Activated CD4-positive, CD25-positive, alpha-beta regulatory T cell (primary cell): Measurements from ENCODE around the gene RARRES2.

ENCODE experiments used
- DNase-seq, 4 experiments: peaks; one replicate each; lab custom pipeline; 2025; lab: John Stamatoyannopoulos, UW

Gene RARRES2

DNA sequence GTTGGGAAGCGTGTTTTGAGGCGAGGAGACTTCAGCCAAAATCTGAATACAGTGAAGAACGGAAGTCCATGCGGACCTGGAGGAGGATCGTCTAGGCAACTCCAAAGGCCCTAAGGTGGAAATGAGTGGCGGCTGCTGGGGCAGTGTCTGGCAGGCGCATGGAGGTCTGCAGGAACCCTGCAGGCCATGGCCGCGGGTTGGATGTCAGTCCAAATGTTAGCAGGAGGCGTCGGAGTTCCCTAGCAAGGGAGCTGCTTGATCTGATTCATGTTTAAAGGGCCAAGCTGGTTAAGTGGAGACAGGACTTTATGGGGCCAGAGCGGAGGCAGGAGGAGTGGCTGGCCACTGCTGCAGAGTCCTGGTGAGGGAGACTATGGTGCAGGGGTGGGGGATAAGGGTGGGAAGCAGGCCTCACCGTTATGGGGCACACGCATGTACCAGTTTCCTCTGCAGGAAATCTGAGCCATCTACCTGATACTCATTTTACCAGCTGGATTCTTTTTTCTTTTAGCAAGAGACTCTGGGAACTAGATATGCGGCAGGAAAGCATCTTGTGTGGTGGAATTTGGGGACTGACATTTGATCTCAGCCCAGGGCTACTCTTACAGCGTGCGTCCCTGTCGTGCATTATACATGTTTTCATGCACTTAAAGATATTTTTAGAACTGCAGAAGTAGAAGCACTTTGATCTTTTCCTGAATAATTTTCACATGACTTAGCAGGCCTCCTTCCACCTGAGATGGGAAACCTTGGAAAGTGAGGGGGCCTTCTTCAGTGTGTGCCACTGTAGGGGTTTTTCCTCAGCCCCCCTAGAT lies 20.6 kb upstream of the RARRES2 start:
- DNase-seq: no peak

- no peak for DNase-seq
Observed at GRCh38 chr7:150361402-150361801, 20.0 kb upstream of the RARRES2 start.

DNA sequence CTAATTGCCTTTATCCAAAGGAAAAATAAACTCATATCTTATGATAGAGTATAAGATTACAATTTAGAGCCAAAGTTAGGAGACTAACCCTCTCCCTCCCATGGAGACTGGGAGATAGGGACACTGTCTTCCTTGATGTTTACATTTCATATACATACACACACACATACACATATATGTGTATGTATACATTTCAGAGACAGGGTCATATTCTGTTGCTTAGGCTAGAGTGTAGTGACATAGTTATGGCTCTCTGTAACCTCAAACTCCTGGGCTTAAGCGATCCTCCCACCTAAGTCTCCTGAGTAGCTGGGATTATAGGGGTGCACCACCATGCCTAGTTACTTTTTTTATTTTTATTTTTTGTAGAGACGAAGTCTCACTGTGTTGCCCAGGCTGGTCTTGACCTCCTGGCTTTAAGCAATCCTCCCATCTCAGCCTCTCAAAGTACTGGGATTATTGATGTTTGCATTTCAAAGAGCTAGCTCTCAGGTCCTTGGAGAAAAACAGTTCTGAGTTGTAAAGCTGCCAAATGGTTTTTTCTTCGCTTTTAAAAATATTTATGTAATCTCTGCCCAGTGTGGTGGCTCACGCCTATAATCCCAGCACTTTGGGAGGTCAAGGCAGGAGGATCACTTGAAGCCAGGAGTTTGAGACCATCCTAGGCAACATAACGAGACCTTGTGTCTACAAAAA lies 19.1 kb upstream of the RARRES2 start:
- DNase-seq: no peak

GRCh38 chr7:150359622-150360362 lies 18.4 kb upstream of the RARRES2 start:
- DNase-seq: no peak

- no peak for DNase-seq
Observed at GRCh38 chr7:150358988-150359621, 17.7 kb upstream of the RARRES2 start.

- no peak for DNase-seq
Observed at GRCh38 chr7:150358433-150358832, 17.0 kb upstream of the RARRES2 start.

DNA sequence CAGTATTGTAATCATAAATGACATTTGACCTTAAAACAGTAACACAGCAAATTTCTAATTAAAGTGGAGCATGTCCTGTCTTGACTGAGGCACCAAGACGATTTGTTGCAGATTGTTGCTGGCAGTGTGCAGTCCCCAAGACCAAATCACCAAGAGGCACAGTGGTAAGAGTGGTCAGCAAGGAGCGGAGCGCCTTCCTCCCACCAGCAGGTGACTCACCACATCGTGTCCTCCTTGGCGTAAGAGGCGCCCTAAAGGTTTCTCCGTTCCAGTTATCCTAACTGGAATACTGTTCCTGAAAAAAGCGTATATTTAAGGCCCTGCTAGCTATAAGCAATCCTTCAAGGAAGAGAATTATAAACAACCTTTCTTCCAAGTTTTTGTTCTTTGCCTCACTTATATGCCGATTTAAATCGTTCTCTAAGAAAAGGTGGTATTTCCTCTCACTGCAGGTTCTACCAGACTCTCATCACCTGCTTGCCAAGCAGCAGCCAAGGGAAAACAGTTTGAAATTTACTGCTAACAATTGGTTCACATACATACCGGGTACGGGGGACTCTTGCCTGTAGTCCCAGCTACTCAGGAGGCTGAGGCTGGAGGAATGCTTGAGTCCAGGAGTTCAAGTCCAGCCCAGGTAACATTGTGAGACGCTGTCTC lies 16.5 kb upstream of the RARRES2 start:
- no peak for DNase-seq

GRCh38 chr7:150357270-150357669 lies 15.8 kb upstream of the RARRES2 start:
- peak in 2 of 4 experiments; percentile 51 to 56 for DNase-seq

DNA sequence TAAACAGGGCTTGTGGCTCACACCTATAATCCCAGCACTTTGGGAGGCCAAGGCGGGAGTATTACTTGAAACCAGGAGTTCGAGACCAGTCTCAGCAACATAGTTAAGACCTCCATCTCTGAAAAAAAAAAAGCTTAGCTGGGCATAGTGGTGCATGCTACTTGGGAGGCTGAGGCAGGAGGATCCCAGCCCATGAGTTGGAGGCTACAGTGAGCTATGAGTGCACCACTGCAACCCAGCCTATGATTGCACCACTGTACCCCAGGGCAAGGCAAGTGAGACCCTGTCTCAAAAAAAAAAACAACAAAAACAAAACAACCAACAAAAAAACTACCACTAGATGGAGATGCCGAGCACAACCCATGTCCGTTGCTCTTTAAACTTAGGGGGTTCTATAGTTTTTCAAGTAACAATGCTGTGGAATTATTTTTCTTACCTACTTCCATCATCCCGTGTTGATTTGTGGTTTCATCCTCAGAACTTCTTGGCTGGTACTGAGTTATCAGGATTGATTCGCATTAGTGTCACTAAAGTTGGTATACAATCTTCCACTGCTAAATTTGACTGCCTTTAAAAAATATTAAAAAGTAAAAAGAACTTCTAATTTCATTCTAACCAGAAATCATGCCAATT lies 15.0 kb upstream of the RARRES2 start:
- DNase-seq: no peak

DNA sequence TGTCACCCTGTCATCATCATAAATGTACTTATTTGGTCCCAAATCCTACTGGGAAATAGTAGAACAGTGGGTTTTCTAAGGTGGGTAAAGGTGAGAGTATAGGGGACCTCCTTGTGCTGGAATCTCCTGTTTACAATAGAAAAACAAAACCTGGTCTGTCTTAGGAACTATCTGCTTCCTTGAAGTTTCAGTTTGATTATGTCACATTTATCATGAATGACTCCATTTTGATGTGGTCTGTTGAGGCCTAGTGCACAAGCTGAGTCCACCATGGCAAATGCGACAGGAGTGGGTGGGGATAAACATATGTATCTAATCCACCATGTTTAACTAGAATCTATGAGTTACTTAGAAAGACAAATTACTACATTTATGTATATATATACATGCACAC lies 14.2 kb upstream of the RARRES2 start:
- DNase-seq: no peak

DNA sequence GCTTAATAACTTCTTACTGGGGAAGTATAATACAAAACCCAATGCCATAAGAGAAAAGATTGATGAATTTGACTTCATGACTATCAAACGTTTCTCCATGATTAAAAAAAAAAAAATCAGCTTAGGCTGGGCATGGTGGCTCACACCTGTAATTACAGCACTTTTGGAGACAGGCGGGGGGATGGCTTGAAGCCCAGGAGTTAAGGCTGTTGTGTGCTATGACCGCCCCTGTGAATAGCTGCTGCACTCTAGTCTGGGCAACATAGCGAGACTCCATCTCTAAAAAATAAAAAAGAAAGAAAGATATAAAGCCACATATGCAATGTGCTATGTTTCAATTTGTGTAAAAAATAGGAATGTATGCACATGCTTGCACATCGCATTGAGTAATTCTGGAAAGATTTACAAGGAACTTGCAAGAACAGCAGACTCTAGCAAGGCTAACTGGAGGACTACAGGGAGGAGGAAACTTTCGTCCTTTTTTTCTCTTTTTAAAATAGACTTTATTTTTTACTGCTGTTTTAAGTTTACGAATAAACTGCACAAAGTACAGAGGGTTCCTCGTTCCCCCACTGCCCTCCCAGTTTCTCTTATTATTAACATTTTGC lies 10.3 kb upstream of the RARRES2 start:
- DNase-seq: no peak

- no peak for DNase-seq
Observed at GRCh38 chr7:150346922-150347321, 5.5 kb upstream of the RARRES2 start.

- no peak for DNase-seq
Observed at GRCh38 chr7:150345012-150345411, 3.6 kb upstream of the RARRES2 start.

DNA sequence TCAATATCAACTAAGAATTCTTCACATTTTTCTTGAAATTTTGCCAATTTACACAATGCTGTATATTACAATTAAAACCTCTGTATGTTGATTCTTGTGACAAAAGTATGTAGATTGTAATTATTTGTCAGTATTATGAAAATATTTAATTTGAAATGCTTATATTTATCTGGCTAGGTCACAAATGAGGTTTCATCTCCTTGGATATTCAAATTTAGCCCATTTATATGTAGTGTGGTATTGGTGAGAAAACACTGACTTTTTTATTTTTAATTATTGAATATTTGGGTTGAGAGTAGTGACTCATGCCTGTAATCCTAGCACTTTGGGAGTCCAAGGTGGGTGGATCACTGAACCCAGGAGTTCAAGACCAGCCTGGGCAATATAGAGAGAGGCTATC lies 2.9 kb upstream of the RARRES2 start:
- DNase-seq: no peak

DNA sequence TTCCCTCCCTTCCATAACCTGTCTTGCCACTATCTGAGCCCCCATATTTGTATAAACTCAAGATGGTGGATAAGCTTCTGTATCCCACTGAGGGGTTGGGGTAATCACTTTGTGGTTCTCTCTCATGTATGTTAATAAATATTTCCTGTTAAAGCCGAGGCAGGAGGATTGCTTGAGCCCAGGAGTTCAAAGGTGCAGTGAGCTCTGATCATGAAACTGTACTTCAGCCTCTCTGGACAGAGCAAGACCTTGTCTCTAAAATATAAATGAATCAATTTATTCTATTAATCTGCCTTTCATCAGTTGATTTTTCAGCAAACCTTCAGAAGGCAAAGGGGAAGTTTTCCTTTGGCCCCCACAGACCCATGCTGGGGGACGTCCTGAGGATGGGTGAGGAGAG lies 1.8 kb upstream of the RARRES2 start:
- DNase-seq: no peak

DNA sequence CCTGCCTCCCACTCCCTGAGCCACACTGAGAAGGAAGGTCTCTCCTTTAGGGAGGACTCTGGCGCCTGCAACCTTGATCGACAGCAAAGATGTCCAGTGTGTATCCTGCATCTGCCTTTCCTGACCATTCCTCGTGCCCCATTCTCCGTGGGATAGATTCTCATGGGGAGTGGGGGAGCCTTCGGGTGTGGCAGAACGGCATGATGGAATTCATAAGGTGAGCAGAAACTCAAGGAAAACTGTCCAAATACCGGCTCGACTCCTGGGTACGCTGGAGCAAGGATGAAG lies 636 bp upstream of the RARRES2 start:
- DNase-seq: no peak

DNA sequence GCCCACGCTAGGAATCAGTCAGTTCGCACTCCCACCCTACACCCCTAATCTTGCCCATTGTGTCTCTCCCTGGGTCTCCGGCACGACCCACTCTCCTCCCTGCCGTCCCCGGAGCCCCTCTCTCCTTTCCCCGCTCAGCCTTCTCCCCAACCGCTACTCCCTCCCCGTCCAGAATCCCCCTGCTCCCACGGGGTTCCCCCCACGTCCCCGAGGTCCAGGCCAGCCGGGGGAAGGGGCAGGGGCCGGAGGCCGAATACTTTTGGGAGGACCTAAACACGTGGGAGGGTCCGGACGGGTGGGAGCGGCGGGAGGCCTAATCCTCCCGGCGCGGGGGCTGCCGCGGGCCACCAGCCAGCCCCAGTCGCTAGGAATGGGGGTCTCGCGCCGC lies 560 bp downstream of the RARRES2 start:
- DNase-seq: no peak

GRCh38 chr7:150340024-150340749 lies 1.2 kb downstream of the RARRES2 start:
- no peak for DNase-seq

GRCh38 chr7:150339409-150339809 lies 2.0 kb downstream of the RARRES2 start:
- DNase-seq: no peak

DNA sequence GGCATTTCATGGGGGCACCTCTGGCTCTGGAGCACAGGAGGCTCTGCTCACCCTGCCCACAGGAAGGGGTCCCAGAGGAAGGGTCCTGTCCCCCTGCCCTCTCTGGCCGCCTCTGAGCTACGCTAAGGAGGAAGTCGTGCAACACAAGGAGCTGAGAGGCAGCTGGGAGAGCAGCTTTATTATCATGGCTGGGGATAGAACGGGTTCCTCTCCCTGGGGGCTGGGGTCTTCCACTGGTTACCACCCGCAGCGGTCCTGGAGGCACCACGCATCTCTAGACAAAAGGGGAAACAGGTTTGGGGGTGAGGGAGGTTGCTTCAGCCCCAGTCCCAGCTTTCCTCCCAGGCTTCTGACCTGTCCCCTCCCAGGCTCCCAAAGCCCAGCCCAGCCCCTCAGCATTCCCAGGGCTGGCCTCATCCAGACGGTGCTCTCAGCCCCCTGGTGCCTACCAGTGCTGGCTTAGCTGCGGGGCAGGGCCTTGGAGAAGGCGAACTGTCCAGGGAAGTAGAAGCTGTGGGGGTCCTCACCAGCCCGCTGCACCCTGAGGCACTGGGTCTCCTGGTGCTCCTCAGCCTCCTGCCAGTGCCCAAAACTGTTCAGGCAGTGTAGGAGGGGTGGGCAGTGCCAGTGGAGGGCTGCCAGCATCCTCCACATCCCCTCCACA lies 3.1 kb downstream of the RARRES2 start:
- no peak for DNase-seq
